GF-D8 (cell line): ENCODE results near the gene LBR.
"Not testable (repeated sequence)": the region's sequence is repeated elsewhere in the genome, so short reads cannot be mapped to it uniquely, and the experiment has no call there.

Source experiments
- DNase-seq: peaks from one replicate; lab custom pipeline; 2025; lab: John Stamatoyannopoulos, UW

LBR gene

DNA sequence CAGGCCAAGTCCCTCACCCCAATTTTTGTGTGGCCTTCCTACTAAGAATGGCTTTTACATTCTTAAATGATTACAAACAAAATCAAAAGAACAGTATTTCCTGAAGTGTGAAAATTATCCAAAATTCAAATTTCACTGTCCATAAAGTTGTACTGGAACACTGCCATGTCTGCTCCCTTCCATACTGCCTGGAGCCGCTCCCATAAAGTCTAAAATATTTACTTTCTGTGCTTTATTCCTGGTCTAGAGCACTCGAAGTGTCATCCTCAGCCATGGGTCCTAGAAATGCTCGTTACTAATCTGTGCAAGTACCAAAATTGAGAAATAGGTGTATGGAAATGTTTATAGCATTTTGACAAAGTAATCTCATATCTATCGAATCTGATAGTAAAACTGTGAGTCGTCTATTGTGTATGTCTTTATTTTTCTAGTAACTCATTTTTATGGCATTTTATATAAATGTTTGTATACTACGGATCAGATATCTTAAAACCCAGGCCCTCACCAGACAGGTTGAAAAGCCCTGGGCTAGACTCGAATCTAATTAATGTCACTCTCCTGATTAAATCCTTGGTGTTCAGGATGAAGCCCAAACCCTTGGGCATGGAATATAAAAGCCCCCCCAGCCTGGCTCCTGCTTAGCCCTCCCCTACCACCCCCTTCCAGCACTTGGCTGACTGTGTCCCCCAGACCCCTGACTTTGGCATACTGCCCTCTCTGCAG is 4.9 kb downstream of the LBR start:
- no peak for DNase-seq

GRCh38 chr1:225422031-225422605 is 5.7 kb downstream of the LBR start:
- peak; percentile 29 for DNase-seq

- DNase-seq, result no peak
Observed at GRCh38 chr1:225418598-225418997, 9.2 kb downstream of the LBR start.

DNA sequence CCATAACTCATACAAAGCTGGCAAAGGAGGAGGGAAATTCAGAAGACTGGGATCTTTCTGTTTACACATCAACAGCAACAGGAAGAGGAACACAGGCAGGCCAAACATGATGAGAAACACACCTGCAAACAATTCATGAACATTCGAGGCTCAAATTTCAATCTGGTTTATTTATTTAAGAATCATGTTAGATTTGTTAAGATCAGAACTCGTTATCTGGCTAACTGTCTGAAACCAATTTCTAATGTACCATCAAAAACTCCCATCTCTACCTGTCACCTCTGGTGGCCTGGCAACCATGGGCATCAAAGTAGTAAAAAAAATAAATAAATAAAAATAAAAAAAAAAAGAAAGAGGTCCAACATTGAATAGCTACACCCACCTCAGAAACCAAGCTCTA is 9.8 kb downstream of the LBR start:
- DNase-seq, result no peak

DNA sequence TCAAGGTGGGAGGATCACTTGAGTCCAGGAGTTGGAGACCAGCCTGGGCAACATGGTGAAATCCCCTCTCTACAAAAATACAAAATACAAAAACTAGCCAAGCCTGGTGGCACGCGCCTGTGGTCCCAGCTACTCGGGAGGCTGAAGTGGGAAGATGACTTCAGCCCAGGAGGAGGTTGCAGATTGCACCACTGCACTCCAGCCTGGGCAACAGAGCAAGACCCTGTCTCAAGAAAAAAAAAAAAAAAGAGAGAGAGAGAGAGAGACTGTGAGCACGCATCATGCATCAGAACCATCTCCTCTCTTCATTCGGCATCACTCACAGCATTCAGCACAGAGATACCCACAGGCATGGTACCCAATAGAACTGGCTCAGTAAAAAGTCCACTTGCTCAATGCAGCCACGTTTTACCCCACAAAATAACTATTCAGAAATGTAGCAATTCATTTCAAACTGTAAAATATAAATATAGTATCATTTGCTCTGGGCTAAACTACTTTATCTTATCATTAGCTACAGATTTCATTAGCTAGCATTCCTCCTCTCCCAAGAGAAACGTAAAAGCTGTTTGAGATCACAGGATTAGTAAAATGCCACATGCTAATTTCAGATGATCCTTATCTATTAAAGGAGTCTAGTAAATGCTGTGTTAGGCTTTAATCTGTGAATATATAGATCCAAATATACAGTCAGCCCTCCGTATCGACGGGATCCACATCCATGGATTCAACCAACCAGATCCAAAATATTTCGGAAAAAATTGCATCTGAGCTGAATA is 11.7 kb downstream of the LBR start:
- no peak for DNase-seq

DNA sequence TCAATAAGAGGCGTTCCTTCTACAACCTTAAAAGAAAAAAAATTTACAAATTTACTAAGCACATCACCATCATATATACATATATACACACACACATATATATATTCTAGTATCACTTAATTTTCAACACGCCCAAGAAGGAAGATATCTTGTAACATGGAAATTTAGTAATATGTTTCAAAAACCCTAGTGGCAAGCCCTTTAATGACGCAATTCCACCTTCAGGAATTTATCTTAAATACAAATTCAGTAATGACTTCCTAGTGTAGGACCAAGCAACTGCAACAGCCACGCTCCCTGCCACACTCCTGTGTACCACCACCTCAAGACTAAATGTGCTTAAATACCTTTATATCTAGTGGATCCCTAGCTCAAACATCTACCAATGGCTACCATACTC is 12.5 kb downstream of the LBR start:
- DNase-seq, result peak; percentile 28

DNA sequence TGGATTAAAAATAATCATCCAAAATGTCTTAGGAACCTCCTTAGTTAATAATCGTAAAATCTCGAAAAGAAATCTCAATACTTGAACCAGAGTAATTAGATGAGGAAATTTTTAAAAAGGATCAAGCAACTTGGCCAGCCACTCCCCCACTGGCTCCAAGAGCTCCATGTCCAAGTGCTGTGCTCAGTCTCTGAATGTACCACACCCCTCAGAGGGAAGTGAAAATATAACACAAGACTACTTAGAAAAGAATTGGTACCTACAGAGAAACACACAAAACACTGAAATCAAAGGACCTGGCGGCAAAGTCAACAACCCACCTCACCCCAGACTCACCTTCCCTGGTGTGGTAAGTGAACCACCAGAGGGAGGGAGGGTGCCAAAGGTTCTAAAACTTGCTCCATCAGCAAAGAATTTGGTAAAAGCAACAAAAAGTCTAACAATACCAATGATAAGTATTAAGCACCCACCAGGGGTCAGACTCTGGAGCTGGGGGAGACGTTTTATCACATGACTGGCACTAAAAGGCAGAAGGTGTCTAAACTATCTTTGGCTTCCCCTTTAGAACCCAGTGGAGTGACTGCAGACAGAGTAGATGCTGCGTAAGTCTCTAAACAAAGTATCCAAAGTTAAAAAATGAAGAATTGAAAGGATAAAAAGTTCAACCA is 14.0 kb downstream of the LBR start:
- DNase-seq, result no peak

DNA sequence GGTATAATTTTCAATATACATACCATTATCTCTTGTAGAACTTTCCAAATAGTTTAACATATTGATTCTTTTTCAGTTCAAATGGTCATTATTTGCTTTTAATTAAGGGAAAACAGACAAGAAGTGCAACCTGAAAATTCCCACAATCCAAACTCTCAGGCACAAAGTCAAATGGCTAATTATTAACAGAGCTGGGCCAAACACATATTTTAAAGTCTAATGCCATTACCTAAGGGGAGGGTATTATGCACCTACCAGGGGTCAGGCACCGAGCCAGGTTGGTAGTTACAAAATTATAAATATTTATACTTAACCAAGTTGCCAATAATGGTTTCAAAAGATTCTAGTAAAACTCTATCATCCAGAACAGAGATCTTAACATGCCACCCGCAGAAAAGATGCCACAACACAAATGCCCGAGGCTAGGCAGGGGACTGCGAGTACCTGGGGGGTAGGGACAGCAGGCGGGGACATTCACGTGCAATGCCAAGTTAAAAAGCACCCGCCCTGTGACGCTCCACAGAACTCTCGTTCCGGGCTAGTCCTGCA is 15.0 kb downstream of the LBR start:
- no peak for DNase-seq

DNA sequence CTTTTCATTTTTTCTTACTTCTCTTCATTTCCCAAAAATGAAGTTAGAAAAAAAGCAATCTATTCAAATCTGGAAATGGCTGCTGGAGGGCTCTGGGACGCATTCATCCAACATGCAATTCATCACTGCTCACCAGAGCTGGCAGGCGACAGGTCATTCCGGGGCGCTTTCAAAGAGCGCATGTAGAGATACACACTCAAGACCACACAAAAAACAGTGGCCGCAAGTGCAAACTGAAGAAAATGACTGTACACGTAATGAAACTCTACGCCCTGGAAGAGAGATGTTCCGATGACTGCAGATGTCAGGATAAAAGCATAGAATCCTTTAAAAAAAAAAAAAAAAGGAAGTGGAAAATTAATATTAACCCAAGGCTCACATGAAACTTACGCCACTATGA is 15.5 kb downstream of the LBR start:
- no peak for DNase-seq

- DNase-seq, result no peak
Observed at GRCh38 chr1:225410036-225410435, 17.8 kb downstream of the LBR start.

DNA sequence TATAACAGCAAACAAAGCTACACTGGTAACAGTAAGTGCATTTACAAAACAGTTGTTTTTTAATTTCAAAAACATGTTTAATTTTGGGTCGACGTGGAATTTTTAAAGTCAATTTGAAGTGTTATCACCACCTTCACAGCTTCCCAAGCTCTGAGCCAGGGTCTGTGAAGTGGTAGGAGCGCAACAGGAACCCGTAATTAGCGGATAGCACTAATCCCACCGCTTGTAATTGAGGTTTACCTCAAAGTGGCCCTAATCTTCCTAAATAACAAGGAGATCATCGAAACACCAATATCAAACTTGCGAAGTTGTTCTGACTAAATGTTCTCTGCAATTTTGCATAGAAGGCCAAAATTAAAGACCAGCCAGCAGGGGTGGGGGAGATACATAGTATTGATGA is 18.8 kb downstream of the LBR start:
- DNase-seq, result no peak

- DNase-seq, result no peak
Observed at GRCh38 chr1:225408249-225408648, 19.6 kb downstream of the LBR start.

- DNase-seq, result no peak
Observed at GRCh38 chr1:225407755-225408154, 20.1 kb downstream of the LBR start.

DNA sequence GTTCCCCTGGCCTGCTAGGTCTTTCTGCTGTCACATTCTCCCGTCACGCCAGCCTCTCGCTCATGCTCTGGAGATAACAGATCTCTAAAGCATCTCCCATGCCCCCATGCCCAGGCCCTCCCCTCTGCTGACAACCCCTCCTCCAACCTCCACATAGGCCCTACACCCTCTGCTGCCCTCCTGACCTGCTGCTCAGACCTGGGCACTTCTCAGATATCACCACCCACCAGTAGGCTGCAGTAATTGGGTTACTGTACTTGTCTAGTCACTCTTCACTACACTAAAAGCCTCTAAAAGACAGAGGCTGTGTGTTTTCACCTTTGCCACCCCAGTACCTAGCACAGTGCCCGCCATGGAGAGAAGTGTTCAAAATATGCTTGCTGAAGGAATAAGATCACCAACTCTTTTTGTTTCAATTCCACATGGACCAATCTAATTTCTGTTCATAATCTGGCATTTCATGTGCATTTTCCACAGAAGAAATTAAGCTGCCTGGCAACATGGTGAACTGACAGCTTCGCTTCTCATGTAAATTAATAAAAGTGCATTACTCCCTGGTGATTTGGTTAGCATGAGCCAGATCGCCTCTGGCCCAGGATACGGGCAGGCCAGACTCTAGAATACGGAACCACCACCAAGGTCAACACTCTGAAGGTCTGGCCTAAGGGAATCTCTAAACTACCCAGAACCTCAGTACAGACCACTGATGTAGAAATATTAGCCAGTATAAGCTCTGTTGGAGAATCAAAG is 20.7 kb downstream of the LBR start:
- no peak for DNase-seq

- no peak for DNase-seq
Observed at GRCh38 chr1:225400968-225401367, 26.9 kb downstream of the LBR start.

DNA sequence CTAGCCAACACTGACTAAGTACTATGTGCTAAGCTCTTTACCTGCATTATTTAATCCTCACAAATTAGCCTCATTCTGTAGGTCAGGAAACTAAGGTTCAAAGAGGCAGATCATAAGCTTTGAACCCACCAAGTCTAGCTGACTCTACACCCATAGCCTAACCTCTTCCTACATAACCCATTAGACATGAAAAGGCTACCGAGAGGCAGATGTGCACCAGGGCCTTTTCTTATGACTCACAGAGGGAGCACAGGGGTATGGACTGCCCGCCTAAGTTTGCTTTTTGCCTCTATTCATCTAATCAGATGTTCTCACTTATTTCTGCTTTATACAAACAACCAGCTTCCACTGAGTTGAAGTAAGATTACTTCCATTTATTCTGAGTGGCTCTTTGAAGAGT is 31.5 kb downstream of the LBR start:
- no peak for DNase-seq

- DNase-seq, result no peak
Observed at GRCh38 chr1:225389843-225390242, 38.0 kb downstream of the LBR start.

DNA sequence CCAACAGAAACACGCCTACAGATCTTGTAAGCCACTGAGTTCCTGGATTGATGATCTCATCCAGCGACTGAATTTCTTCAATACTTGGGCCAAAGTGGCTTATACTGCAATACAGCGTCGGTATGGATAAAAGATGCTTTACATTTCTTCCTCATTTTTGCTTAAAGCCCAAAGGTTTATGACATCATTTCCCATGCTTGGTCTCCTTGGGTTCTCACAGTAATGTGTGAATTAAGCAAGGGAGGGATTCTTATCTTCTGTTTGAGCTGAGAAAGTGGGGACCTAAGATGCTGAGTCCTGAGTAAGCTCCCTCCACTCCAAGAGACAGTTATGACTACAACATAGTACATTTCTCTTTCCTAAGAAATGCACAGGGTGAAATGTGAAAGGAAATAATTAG is 39.5 kb downstream of the LBR start:
- DNase-seq, result no peak

DNA sequence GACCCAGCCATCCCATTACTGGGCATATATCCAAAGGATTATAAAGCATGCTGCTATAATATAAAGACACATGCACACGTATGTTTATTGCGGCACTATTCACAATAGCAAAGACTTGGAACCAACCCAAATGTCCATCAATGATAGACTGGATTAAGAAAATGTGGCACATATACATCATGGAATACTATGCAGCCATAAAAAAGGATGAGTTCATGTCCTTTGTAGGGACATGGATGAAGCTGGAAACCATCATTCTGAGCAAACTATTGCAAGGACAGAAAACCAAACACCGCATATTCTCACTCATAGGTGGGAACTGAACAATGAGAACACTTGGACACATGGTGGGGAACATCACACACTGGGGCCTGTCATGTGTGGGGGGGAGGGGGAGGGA is 41.0 kb downstream of the LBR start:
- not testable (repeated sequence) for DNase-seq

DNA sequence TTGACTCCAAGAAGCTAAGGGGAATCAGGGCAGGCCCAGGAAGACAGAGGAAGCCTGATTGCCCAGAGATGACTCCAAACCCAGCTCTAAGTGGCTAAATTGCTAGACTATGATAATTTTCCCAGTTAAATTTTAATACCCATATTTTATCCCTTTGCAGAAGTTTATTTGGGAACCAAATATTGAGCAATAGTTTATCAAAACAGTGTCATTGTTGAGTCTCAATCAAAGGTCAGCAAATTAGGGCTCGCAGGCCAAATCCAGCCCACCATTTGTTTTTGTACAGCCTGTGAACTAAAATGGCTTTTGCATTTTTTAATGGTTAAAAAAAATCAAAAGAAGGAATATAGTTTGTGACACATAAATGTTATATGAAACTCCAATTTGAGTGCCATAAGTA is 47.1 kb downstream of the LBR start:
- no peak for DNase-seq

DNA sequence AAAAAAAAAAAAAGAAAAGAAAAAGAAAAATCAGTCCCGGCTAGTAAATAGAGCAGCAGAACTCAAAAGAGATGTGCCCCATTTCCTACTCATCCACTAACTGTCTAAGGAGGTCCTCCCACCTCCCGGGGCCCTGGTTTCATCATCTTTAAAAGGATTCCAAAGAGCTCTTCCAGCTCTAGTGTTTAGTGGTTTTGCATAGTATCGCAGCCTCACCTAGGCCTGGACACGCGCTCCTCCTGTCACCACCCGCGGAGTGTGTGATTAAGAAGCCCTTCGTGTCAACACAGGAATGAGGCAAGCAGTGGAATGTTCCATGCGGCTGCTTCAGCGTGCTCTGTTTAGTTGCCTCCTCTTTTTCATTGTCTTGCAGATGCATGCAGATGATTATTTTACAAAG is 49.0 kb downstream of the LBR start:
- DNase-seq, result no peak

- DNase-seq, result no peak
Observed at GRCh38 chr1:225374996-225375395, 52.8 kb downstream of the LBR start.
